HG02610 (cell line): ENCODE results near the gene C4B.
"Not testable (repeated sequence)": the region's sequence is repeated elsewhere in the genome, so short reads cannot be mapped to it uniquely, and the experiment has no call there.

Experiments
- ATAC-seq: cut with Tn5 transposase; IDR thresholded peaks from one replicate; pipeline ENCODE4 v1.9.1; 2021; ENCODE audit warnings: mild to moderate bottlenecking, moderate library complexity; ENCODE audit not compliant: unreplicated experiment

The C4B gene

GRCh38 chr6:32035283-32036013 lies 20.9 kb downstream of the C4B start:
- ATAC-seq: not testable (repeated sequence)

DNA sequence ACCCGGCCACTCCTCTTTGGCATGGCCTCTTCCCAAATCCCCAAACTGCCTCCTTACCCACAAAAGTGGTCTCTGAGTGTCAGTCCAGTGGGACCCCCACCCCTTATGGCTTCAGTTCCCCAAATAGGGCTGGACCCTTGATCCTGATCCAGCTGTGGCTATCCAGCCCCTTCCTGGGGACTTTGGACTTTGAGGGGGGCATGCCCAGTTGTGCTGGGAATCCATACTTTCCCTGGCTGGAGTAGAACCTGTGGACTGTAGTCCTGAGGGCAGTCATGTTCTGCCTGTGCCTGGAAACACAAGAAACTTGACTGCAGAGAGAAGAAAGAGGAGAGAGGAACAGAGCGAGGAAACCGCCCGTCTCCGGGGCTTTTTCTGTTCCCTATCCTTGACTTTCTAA lies 22.5 kb downstream of the C4B start:
- not testable (repeated sequence) for ATAC-seq

- not testable (repeated sequence) for ATAC-seq
Measured at GRCh38 chr6:32037598-32038524, 23.3 kb downstream of the C4B start, which contains the start of gene CYP21A2. TSS of gene CYP21A2 (plus strand) at chr6:32038415. CDS start at chr6:32038423, 8 bp downstream.

GRCh38 chr6:32038878-32039277 lies 24.3 kb downstream of the C4B start:
- not testable (repeated sequence) for ATAC-seq

DNA sequence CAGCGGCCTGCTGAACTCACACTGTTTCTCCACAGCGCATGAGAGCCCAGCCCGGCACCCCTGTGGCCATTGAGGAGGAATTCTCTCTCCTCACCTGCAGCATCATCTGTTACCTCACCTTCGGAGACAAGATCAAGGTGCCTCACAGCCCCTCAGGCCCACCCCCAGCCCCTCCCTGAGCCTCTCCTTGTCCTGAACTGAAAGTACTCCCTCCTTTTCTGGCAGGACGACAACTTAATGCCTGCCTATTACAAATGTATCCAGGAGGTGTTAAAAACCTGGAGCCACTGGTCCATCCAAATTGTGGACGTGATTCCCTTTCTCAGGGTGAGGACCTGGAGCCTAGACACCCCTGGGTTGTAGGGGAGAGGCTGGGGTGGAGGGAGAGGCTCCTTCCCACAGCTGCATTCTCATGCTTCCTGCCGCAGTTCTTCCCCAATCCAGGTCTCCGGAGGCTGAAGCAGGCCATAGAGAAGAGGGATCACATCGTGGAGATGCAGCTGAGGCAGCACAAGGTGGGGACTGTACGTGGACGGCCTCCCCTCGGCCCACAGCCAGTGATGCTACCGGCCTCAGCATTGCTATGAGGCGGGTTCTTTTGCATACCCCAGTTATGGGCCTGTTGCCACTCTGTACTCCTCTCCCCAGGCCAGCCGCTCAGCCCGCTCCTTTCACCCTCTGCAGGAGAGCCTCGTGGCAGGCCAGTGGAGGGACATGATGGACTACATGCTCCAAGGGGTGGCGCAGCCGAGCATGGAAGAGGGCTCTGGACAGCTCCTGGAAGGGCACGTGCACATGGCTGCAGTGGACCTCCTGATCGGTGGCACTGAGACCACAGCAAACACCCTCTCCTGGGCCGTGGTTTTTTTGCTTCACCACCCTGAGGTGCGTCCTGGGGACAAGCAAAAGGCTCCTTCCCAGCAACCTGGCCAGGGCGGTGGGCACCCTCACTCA lies 25.0 kb downstream of the C4B start:
- not testable (repeated sequence) for ATAC-seq

- ATAC-seq: not testable (repeated sequence)
Measured at GRCh38 chr6:32040299-32041049, 25.9 kb downstream of the C4B start.

DNA sequence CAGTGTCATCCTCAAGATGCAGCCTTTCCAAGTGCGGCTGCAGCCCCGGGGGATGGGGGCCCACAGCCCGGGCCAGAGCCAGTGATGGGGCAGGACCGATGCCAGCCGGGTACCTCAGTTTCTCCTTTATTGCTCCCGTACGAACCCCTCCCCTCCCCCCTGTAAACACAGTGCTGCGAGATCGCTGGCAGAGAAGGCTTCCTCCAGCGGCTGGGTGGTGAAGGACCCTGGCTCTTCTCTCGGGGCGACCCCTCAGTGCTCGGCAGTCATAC lies 26.4 kb downstream of the C4B start:
- ATAC-seq: not testable (repeated sequence)

DNA sequence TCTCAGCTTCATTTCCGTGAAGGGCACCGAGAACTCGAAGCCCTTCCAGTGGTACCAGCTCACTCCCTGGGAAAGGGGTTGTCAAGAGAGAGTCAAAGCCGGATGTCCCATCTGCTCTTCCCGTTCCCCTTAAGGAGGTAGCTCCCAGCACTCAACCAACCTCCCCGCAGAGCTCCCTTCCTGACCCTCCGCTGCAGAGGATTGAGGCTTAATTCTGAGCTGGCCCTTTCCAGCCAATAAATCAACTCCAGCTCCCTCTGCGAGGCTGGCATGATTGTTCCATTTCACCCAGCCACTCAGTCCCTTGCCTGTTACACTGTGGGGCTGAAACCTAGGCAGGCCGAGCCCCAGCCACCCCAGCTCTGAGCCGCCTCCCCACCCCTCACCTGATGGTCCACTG lies 26.8 kb downstream of the C4B start:
- not testable (repeated sequence) for ATAC-seq

DNA sequence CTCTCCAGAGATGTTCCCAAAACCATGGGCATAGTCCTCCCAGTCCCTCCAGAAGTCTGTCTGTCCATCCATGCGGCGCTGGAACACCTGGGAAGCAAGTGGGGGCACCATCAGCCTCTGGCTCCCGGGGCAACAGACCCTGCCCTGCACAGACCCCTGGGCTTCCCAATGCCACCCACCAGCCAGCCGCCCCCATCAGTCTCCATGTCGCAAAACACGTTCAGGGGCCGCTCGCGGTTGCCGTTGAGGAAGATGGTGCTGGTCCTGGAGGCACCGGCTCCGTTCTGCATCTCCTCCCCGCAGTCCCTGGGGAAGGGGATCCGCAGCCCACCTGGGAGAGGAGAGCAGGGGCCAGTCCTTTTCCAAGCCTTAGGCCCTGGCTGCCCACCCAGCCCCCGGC lies 27.7 kb downstream of the C4B start:
- not testable (repeated sequence) for ATAC-seq

DNA sequence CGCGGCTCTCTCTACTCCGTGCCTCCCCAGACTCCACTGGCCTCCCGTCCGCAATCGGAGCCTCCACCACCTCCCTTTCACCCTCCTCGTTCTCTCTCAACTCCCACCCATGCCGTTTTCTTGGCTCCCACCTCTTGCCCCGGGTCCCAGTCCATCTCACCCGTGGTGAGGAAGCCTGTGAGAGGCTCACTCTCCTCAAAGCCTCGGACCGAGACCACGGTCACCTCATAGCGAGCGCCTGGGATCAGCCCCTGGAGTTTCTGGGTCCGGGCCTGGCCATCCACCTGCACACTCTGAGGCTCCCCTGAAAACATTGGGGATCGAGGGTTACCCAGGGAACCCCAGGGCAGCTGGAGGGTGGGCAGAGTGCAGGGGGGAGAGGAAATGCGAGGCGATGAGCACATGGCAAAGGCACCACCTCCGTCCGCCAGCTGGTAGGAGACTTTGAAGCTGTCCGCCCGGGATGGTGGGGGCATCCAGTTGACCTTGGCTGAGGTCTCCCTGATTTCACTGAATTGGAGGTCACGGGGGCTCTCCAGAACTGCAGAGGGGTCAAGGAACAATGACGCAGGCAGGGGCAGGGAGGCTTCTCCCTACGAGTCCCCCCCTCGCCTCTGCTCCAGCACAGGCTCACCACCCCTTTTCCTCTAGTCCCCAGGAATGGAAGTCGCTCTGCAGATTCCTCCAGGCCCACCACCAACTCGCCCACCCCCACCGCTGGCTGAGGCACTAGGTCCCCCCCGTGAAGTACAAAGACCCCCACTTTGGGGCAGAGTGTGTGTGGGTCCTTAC lies 29.2 kb downstream of the C4B start:
- not testable (repeated sequence) for ATAC-seq

DNA sequence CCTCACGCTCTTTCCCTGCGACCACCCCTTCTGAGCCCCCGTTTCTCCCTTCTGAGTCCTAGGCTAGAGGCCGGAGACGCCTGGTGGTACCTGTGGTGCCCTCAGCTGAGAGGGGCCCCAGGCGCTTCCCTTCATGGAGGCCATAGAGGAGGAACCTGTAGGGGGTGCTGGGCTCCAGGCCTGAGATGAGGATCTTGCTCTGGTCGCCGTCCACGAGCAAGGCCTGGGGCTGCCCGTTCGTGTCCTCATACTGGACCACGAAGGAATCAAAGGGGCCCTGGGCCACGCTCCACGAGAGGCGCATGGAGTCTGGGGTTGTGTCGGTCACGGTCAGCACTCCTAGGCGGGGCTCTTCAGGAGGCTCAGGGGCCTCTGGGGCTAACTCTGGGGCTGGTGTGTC lies 30.3 kb downstream of the C4B start:
- ATAC-seq: not testable (repeated sequence)

DNA sequence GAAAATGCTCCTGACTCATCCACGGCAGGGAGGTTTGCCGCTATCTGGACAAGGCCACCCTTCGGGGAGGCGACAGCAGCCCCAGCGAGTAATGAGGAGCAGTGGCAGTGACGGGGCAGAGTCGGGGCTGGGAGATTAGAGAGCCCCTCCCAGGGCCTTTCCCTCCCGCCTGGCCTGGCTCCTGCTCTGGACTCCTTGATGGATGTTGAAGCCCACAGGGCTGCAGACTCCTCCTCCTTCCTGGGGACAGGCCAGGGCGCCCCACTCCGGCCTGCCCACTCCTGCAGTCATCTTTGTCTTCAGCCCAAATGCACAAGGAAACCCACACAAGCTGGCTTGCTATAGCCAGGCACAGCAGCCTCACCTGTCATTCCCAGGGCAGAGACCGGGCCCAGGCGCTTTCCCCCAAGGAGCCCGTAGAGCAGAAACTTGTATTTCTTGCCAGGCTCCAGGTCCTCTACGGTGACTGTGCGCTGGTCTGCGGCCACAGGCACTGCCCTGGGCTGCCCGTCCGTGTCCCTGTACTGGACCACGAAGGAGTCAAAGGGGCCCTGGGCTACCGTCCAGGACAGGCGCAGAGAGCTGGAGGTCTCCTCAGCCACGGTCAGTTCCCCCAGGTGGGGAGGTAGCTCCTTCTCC lies 31.3 kb downstream of the C4B start:
- no peak for ATAC-seq

GRCh38 chr6:32046450-32047083 lies 32.0 kb downstream of the C4B start:
- no peak for ATAC-seq

- no peak for ATAC-seq
Measured at GRCh38 chr6:32047084-32047478, 32.5 kb downstream of the C4B start.

DNA sequence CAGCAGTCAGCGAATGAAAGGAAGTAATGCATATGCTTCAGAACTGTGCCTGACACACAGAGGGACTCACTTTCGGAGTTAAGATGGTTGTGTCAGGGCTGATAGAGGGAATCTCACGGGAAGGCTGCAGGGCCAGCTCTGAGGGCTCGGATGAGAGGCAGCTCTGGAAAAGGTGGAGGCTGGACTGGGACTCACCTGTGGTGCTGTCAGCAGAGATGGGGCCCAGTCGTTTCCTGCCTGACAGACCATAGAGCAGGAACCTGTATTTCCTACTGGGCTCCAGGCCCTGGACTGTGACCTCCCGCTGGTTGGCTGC lies 32.9 kb downstream of the C4B start:
- ATAC-seq: no peak

DNA sequence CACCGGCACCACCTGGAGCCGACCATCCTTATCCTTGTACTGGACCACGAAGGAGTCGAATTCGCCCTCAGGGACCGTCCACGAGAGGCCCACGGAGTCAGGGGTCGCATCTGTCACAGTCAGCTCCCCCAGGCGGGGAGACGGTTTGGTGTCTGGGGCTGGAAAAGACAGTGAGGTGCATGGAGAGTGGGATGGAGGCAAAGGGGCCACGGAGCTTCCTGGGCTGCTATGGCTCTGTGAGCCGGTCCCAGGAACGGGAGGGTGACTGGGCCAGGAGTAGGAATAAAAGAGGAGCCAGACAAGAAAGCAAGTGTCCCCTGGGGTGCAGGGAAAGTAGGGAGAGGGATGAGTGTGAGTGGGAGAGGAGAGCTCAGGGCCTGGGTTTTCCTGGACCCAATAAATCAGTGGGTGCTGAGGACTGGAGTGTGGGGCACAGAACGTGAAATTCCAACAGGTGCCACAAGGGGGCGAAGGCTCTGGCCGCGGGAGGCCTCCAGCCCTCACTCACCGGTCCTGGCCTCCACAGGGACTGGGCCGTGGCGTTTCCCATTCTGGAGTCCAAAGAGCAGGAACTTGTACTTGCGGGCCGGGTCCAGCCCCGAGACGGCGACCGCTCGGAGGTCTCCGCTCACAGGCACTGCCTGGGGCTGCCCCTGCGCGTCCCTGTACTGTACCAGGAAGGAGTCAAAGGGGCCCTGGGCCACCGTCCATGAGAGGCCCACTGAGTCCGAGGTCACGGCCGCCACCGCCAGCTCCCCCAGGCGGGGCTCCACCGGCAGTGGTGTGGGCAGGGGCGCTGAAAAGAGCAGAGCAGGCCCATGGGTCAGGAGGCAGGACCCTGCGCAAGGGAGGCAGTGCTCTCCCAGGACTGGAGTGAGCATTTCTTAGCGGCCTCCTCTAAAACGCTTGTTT lies 33.5 kb downstream of the C4B start:
- no peak for ATAC-seq

- not testable (repeated sequence) for ATAC-seq
Measured at GRCh38 chr6:32049149-32049548, 34.6 kb downstream of the C4B start.

- not testable (repeated sequence) for ATAC-seq
Measured at GRCh38 chr6:32049736-32050135, 35.1 kb downstream of the C4B start.
